Upper lobe of left lung (tissue), 6 donors: ENCODE results near the gene C4orf54. TPM values are rescaled to one million over a fixed set of nuclear protein-coding genes. Genes with fewer than 3 reads are reported as not detected.

Experiments used
- ATAC-seq, 2 donors: fragments of 200-7000 bp; cut with Tn5 transposase; one replicate each; pipeline ENCODE4 v1.9.1; 2022; ENCODE audit warnings: mild to moderate bottlenecking in 2 of 2, moderate library complexity in 2 of 2; ENCODE audit not compliant: low FRiP score in 2 of 2
- DNase-seq, 2 donors: peaks; one replicate each; pipeline ENCODE4 v3.0.0-alpha.2; 2019 to 2020
- H3K27ac ChIP-seq, 4 donors: fragments of 200-600 bp; sonication (generic); one replicate each; pipeline ENCODE4 v1.5.1; 2016 to 2019
- H3K27me3 ChIP-seq, 4 donors: fragments of 200-600 bp; sonication (generic); one replicate each; pipeline ENCODE4 v1.5.1; 2017 to 2019
- H3K36me3 ChIP-seq, 4 donors: fragments of 200-600 bp; sonication (generic); one replicate each; pipeline ENCODE4 v1.5.1; 2016 to 2019
- H3K4me1 ChIP-seq, 4 donors: fragments of 200-600 bp; sonication (generic); one replicate each; pipeline ENCODE4 v1.5.1; 2018 to 2019
- H3K4me3 ChIP-seq, 4 donors: fragments of 200-600 bp; sonication (generic); one replicate each; pipeline ENCODE4 v1.5.1; 2017 to 2019; ENCODE audit warnings: mild to moderate bottlenecking in 2 of 4, moderate library complexity in 1 of 4
- H3K9me3 ChIP-seq, 4 donors: fragments of 200-600 bp; sonication (generic); one replicate each; pipeline ENCODE4 v1.5.1; 2018 to 2019
- EP300 ChIP-seq, 4 donors: sonication (generic); formaldehyde crosslinking; IDR thresholded peaks; one replicate each; pipeline ENCODE4 v1.5.1; 2017; ENCODE audit warnings: antibody characterized with exemption in 4 of 4, control low read depth in 2 of 4
- POLR2A ChIP-seq, 4 donors: fragments of 450-650 bp; IDR thresholded peaks; one replicate each; pipeline ENCODE4 v1.5.1; 2016 to 2017; ENCODE audit warnings: antibody characterized with exemption in 4 of 4, mild to moderate bottlenecking in 2 of 4
- POLR2AphosphoS5 ChIP-seq, 2 donors: sonication (generic); formaldehyde crosslinking; IDR thresholded peaks; one replicate each; pipeline ENCODE4 v1.5.1; 2017; ENCODE audit warnings: antibody characterized with exemption in 2 of 2
- WGBS, 2 donors: methylation state at CpG; one replicate each; pipeline ENCODE4 v1.1.5; 2017 to 2018; 5-methylcytosine and 5-hydroxymethylcytosine counted together
- total RNA-seq, 6 donors: library from RNA; depleted of rRNA in 4 of 6; stranded (reverse); fragments of >200 nt in 4 of 6; gene quantifications; one replicate each; pipeline versions ENCODE4 v1.1.0 to v1.2.1, GENCODE V29; 2016 to 2021
- TF ChIP-seq, protein P1 (sequence below), 6 experiments: fragments of 450-650 bp in 4 of 6; fragments of 200-600 bp in 2 of 6; sonication (generic) in 2 of 6; IDR thresholded peaks; one replicate each; pipeline ENCODE4 v1.5.1; 2016 to 2019; ENCODE audit warnings: antibody characterized with exemption in 6 of 6
- donor health status: DM: no; HTN: no; CAD: no; lungs with moderate emphysema.
- donor health status: DM: no; HTN: yes; CAD: no; lungs with severe emphysema.

Gene C4orf54
- total RNA-seq, 6 donors from 2014 or later = 0.03 TPM; not detected in 4

DNA sequence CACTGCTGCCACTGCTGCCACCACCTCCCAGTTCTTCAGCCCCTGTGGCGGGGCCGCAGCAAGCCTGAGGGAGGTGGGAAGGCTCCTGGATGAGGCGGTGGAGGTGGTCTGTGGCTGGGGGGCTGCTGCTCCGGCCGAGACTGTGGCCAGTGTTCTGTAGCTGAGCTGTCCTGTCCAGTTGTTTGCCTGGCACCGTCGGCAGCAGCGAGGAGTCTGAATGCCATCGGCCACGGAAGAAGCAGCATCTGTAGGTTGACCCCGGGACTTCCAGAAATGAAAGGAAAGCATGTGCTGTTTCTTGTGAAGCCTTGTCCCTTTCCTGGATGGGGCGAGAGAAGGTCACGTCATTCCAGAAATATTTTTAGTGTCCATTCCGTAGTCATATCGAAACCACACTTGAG is 3.3 kb downstream of the C4orf54 start:
- TF ChIP-seq, protein P1, sequence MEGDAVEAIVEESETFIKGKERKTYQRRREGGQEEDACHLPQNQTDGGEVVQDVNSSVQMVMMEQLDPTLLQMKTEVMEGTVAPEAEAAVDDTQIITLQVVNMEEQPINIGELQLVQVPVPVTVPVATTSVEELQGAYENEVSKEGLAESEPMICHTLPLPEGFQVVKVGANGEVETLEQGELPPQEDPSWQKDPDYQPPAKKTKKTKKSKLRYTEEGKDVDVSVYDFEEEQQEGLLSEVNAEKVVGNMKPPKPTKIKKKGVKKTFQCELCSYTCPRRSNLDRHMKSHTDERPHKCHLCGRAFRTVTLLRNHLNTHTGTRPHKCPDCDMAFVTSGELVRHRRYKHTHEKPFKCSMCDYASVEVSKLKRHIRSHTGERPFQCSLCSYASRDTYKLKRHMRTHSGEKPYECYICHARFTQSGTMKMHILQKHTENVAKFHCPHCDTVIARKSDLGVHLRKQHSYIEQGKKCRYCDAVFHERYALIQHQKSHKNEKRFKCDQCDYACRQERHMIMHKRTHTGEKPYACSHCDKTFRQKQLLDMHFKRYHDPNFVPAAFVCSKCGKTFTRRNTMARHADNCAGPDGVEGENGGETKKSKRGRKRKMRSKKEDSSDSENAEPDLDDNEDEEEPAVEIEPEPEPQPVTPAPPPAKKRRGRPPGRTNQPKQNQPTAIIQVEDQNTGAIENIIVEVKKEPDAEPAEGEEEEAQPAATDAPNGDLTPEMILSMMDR (IDR thresholded peaks at IDR 0.05) = no peak
- TF ChIP-seq POLR2AphosphoS5 (IDR thresholded peaks at IDR 0.05) (no peak), EP300 (IDR thresholded peaks at IDR 0.05) (no peak), POLR2A (IDR thresholded peaks at IDR 0.05) (no peak)
- 75 to 81% methylated on average over 13 to 15 of the region's 15 CpGs for WGBS, 2 donors
- H3K4me3 ChIP-seq = no peak overlapping the region
- no peaks in the 10 kb centered on the region for H3K9me3 ChIP-seq
- H3K4me1 ChIP-seq = peaks cover 0 to 4% (median 0%) of the 10 kb centered on the region in 4 donors
- no peak overlapping the region for H3K27ac ChIP-seq
- no peak for ATAC-seq
- DNase-seq = peak in 1 of 2 donors; percentile 58
- no peaks in the 10 kb centered on the region for H3K27me3 ChIP-seq
- no peaks in the 10 kb centered on the region for H3K36me3 ChIP-seq

DNA sequence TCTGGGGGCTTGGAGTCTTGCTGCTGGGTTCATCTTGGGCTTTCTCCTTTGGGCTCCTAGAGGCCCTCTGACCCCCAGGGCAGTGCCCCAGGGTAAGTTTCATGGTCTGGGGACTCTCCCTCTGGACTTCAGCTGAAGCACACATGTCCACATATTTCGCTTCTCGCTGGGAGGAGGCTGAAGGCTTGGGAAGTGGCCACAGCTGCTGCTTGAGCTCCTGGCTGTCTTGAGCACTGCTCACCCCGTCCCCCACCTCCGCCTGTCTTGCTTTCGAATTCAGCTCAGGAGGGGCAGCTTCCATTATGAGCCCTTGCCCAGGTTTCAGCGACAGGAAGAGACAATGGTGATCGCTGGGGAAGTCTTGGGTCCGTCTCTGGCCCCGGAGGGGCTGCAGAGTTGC is 3.7 kb downstream of the C4orf54 start:
- no peaks in the 10 kb centered on the region for H3K9me3 ChIP-seq
- DNase-seq (no peak), ATAC-seq (no peak)
- no peak overlapping the region for H3K4me3 ChIP-seq
- TF ChIP-seq EP300 (IDR thresholded peaks at IDR 0.05) (no peak), POLR2A (IDR thresholded peaks at IDR 0.05) (no peak), POLR2AphosphoS5 (IDR thresholded peaks at IDR 0.05) (no peak)
- TF ChIP-seq, protein P1 (IDR thresholded peaks at IDR 0.05) = no peak
- WGBS, 2 donors = 90 to 96% methylated on average over 4 to 9 of the region's 9 CpGs
- no peaks in the 10 kb centered on the region for H3K36me3 ChIP-seq
- peaks cover 0 to 4% (median 0%) of the 10 kb centered on the region in 4 donors for H3K4me1 ChIP-seq
- H3K27me3 ChIP-seq = no peaks in the 10 kb centered on the region
- H3K27ac ChIP-seq = no peak overlapping the region

DNA sequence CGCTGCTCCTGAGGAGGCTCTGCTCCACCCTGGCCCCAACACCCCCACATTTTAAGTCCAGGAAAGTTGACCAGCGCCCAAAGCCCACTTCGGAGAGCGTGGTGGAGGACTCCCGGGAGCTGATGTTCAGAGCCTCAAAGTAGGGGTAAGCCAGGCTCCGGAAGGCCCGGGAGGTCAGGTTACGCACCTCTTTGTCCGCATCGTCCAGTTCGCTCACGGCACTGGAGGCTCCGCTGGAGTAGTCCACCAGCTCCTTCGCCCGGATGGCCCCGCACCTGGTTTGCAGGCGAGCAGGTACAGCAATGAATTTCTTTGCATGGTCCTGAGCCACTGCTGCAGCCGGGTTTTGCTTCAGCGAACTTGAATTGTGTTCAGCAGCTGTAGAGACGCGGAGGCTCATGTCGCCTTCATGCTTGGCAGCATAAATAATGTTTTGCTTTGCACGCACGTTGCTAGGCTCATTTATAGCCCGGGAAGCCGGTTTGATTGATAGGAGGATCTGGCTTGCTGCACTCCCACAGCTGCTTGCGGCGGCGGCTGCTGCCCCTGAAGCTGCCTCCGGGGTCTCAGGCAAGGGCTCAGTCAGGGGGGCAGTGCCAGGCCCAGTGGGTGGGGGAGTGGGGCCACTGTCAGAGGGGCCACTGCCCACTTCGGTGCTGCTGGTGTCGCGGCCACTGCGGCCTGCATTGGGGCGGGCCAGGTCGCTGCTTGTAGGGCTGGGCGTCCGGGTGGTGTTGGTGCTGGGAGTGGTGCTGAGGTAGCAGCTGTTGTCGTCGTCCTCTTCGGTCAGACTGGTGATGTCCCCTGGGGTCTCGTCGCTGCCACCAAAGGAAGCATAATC is 4.8 kb downstream of the C4orf54 start:
- H3K4me1 ChIP-seq = peaks cover 0 to 4% (median 0%) of the 10 kb centered on the region in 4 donors
- ATAC-seq (no peak), DNase-seq (peak in 1 of 2 donors; percentile 72)
- no peaks in the 10 kb centered on the region for H3K36me3 ChIP-seq
- 93 to 94% methylated on average over 23 to 43 of the region's 43 CpGs for WGBS, 2 donors
- no peaks in the 10 kb centered on the region for H3K27me3 ChIP-seq
- TF ChIP-seq POLR2AphosphoS5 (IDR thresholded peaks at IDR 0.05) = no peak
- no peak for TF ChIP-seq POLR2A (IDR thresholded peaks at IDR 0.05)
- TF ChIP-seq, protein P1 (IDR thresholded peaks at IDR 0.05) = no peak
- TF ChIP-seq EP300 (IDR thresholded peaks at IDR 0.05) = no peak
- H3K9me3 ChIP-seq = no peaks in the 10 kb centered on the region
- H3K27ac ChIP-seq = no peak overlapping the region
- no peak overlapping the region for H3K4me3 ChIP-seq

DNA sequence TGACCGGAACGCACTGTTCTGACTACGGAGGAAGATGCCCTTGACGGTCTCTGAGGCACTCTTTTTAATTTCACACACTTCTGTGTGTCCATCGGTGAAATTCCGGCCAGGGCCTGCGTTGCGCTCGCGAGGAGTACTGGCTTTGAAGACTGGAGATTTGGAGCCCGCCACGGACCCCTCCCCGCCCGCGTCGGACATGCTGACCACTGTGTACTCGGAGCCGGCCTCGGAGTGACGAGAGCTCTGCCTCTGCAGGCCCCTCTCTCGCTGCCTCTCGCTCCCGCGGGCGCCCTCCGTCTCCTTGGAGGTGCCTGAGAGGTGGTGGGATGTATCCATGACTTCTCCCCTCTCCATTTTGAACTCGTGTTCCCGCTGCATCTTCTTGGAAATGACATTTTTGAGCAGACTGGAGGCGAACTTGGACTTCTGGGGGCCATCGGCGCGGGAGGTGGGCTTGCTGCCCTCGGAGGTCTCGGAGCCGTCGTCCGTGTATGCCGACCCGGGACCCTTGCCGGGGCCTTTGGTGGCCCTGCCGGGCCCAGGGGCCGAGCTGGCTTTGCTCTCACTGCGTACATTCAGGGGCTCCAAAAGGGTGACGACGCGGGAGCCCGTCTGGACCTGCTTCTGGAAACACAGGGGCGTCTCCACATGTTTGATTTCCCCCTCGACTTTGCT is 5.7 kb downstream of the C4orf54 start:
- no peak overlapping the region for H3K27ac ChIP-seq
- WGBS, 2 donors = 96% methylated on average over 49 of the region's 49 CpGs
- DNase-seq (peak in 1 of 2 donors; percentile 78), ATAC-seq (peak in 1 of 2 donors; percentile 5)
- H3K27me3 ChIP-seq = no peaks in the 10 kb centered on the region
- H3K4me3 ChIP-seq = no peak overlapping the region
- H3K9me3 ChIP-seq = no peaks in the 10 kb centered on the region
- no peaks in the 10 kb centered on the region for H3K36me3 ChIP-seq
- peaks cover 0 to 4% (median 0%) of the 10 kb centered on the region in 4 donors for H3K4me1 ChIP-seq
- TF ChIP-seq POLR2A (IDR thresholded peaks at IDR 0.05) (no peak), EP300 (IDR thresholded peaks at IDR 0.05) (no peak), POLR2AphosphoS5 (IDR thresholded peaks at IDR 0.05) (no peak)
- TF ChIP-seq, protein P1 (IDR thresholded peaks at IDR 0.05) = no peak
